GM21737 (cell line): ENCODE data around the gene USP22.
"Not testable (repeated sequence)": the region's sequence is repeated elsewhere in the genome, so short reads cannot be mapped to it uniquely, and the experiment has no call there.

Source experiments
- ATAC-seq: cut with Tn5 transposase; IDR thresholded peaks from one replicate; pipeline ENCODE4 v1.9.1; 2021; ENCODE audit warnings: mild to moderate bottlenecking, moderate library complexity; ENCODE audit not compliant: unreplicated experiment

Gene USP22

DNA sequence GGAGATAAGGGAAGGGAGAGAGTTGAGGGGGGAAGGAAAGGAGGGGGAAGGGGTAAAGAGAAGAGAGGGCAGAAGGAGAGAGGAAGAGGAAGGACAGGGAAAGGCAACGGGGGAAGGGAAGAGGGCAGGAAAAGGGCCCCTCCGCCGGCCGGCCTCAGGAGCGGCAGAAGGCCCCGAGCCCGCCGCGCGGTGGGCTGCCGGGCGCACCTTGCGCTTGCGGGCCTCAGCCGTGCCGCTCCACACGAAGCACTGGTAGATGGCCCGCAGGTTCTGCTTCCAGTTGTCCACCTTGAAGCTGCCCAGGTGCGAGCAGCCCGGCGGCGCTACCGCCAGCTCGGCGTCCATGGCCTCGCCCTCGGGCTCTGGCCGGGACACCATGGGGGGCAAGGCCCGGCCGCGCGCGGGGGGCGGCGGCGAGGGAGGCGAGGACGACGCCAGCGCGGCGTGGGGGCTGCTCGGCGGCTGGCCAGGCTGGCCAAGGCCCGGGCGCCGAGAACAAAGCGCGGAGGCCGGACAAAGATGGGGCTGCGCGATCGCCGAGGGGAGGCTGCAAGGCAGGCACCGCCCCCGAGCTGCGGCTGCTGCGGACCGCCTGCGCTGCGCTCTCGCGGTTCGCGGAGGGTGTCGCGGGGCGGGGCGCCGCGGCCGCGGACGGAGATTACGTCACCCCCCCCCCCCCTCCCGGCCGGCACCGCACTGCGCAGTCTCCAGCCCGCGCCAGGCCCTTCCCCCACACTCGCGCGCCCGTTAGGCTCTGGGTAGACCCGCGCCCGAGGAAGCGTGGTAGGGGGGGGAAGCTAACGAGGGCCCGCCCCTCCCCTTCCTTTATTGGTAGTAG lies at the start of gene USP22:
USP22 (minus strand) TSS at position 554 of the 838 bp plus-strand sequence; CDS start at position 378, 176 bp downstream.
- peak; percentile 60 for ATAC-seq

- ATAC-seq = no peak
Observed at GRCh38 chr17:21090902-21091618, 48.2 kb upstream of the USP22 start.

DNA sequence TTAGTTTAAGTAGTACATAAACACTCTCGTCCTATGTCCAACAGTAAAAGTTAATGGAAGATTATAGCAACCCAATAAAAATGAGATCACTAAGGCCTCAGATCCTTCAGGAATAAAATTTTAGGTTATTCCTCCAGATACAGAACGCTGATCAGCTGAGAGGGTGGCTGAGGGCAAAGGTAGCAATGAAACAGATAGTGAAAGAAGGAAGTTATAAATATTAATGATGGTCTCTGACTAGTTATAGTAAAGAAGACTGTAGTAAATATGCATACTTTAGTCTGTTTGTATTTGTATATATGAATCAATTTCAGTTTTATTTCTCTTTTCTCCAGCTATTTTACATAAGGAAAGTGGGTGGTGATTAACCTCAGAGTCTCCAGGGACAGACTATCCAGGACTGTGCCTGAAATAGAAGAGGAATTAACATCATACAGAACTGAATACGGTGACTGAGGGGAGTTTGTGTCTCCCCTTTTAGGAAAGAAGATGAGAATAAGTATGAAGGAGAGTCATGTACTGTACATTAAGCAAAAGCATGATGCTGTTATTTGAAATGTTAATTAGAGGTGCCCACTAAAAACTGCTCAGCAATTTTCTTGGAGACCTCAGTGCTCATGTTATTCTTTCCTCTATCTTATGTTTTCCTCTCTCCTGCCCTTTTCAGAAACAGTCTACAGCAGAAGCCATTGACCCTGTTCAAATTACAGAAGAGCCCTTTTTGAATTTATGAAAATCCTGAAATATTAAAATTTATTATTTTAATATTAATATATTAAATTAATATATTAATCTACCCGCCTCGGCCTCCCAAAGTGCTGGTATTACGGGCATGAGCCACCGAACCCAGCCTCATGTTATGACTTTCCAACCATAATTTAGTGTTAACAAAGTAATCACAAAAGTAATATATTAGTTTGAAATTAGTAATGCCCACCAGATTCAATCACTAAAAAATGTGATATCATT lies 47.4 kb upstream of the USP22 start:
- no peak for ATAC-seq

DNA sequence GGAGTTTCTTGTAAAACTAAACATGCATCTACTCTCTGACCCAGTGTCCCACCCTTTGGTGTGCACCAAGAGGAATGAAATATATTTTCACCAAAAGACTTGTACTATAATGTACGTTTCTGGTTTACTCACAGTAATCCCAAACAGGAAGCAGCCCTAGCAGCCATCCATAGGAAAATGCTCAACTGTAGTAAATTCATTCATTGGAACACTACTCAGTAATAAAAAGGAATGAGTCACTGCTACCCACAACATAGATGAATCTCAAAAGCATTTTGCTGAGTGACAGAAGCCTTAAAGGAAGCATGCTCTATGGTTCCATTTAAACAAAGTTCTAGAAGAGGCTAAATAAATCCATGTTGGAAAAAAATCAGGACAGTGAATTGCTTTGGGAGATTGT lies 46.3 kb upstream of the USP22 start:
- ATAC-seq = no peak

DNA sequence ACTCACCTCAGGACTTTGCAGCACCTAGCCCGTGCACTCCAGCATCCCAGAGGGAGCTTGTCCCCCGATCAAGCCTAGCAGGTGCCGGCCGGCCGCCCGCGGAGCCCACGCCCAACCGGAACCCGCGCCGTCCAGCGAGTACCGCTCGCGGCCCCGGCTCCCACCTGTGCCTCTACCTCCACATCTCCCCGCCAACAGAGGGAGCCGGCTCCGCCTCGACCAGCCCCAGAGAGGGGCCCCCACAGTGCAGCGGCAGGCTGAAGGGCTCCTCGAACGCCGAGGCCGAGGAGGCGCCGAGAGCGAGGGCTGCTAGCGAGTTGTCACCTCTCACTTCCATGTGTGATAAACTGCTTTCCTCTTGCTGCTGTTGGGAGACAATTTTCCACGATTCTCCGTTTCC lies 42.9 kb upstream of the USP22 start:
- ATAC-seq = no peak

GRCh38 chr17:21085280-21085679 lies 42.5 kb upstream of the USP22 start:
- ATAC-seq = not testable (repeated sequence)

DNA sequence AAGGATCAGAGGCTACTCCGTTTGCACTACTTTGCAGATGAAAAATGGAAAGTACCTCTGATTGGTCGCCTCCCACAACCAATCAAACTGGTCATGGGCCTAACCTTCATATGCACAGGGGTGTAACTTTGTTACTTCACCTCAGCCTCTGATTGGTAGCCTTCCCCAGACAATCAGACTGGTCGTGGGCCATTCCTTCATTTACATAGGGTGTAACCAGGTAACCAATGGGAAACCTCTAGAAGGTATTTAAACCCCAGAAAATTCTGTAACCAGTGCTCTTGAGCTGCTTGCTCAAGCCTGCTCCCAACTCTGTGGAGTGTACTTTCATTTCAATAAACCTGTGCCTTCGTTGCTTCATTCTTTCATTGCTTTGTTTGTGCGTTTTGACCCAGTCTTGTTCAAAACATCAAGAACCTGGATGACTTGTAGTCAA lies 39.2 kb upstream of the USP22 start:
- no peak for ATAC-seq

- no peak for ATAC-seq
Observed at GRCh38 chr17:21079196-21079595, 36.4 kb upstream of the USP22 start.

DNA sequence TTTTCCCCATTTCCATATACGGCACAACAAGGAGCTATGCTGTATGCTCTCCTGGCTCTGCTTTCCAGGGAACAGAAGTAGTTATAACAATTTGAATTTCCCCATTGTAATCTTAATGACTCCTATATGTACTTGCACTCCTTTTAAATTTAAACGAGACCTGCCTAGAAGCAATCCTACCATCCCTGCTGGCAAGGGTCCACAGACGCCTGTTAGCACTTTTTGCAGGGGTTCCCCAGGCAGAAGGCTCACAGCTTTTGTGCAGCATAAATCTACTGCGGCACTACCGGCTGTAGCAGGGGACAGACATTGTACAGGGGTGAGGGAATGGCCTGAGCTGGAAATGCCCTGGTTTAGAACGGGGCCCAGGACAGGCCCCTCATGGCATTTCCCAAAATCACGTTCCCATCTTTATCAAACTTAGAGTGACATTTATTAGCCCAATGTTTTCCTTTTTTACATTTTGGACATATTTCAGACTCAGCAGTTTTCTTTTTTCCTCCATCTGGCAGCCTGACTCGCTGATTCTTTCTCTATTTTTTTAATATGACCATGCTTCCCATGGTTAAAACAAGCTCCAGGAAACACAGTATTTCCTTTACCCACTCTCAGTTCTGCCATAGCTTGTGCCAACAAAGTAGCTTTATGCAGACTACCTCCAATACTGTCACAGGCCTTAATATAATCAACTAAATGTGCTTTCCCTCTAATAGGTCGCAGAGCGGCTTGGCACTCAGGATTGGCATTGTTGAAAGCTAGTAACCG lies 35.4 kb upstream of the USP22 start:
- ATAC-seq = no peak

DNA sequence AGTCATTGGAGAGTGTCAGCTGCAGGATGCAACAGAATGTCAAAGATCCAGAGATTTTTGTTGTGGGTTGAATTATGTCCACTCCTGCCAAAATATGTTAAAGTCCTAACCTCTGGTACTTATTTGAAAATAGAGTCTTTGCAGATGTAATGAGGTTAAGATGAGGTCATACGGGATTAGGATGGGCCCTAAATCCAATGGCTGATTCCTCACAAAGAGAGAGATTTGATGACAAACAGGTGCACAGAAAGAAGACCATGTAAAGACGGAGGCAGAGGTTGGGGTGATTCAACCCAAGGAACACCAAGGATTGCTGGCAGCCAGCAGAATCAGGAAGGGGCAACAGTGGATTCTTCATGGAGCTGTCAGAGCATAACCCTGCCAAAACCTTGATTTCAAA lies 34.5 kb upstream of the USP22 start:
- ATAC-seq = no peak

DNA sequence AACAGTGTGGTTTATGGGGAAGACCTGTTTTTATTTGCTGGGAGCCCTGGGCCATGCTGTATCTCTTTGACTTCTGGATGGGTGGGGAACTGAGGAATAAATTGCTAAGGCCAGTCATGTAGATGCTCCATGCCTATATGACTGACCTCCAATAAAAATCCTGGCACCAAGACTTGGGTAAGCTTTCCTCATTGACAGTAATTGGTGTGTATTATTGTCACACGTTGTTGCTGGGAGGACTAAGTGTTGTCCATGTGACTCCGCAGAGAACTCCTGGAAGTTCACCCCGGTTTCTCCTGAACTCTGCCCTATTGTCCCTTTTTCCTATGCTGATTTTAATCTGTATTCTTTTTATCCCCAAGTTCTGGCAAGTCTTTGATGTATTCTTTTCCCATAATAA lies 33.4 kb upstream of the USP22 start:
- no peak for ATAC-seq

DNA sequence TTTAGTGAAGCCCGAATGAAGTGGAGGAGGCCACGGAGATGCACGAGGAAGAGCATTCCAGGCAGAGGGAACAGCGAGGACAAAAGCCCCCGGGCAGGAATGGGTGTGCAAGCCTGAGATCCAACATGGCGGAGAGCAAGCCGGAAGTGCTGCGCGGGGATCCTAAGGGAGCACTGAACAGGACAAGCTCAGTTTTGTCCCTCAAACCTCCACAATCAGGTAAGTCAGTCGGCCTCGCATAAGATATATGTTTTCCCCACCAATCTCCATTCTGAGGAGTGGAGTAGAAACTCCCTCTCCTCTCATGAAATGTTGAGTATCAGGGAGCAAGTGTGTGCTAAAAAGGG lies 32.9 kb upstream of the USP22 start:
- no peak for ATAC-seq

DNA sequence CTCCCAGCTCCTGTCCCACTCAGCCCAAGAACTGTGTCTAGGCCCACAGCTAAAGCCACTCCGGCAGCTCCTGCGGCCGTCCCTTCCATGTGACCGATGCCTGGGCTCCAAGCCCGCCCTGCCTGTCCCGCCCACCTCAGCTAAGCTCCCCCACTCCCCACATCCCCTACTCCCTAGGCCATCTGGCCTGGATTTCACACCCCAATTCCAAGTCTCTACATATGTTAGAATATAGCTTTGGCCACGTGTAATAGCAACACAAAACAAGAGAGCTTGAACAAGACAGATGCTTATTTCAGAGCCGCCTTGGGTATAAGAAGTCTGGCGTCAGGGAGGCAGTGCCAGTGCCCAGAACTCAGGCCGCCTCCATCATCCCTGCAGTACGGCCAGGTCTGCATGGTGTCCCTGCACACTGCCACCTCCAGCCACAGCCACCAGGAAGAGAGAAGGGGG lies 30.0 kb upstream of the USP22 start:
- ATAC-seq = no peak

- no peak for ATAC-seq
Observed at GRCh38 chr17:21066394-21066793, 23.6 kb upstream of the USP22 start.

DNA sequence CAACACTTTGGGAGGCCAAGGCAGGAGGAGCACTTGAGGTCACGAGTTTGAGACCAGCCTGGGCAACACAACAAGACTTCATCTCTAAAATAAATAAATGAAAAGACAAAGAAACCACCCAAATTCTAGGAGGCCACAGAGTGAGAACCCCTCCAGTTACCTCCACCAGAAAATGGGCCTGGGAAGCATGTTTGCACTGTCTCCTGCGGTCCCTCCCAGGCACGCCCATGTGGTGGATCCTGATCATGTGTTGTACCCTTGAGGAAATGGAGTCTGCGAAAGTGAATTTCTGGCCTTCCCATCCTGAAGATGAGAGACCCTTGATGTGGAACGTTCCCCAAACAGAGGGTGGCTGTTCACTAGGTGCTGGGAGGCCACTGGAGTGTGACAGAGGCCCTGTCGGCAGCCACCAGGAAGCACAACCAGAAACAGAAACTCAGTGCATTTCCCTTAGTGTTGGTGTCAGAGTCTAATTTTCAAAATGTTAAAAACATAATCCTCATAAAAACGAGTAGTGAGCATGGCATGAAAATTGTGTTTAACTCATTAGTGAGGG lies 19.2 kb upstream of the USP22 start:
- ATAC-seq = peak; percentile 68

GRCh38 chr17:21061158-21061835 lies 18.5 kb upstream of the USP22 start:
- no peak for ATAC-seq

GRCh38 chr17:21059761-21060160 lies 16.9 kb upstream of the USP22 start:
- no peak for ATAC-seq

GRCh38 chr17:21058098-21058893 lies 15.5 kb upstream of the USP22 start:
- no peak for ATAC-seq

- ATAC-seq = not testable (repeated sequence)
Observed at GRCh38 chr17:21053056-21053455, 10.2 kb upstream of the USP22 start.
